DOHH2 (cell line): ENCODE measurements around the gene ENTPD8.

Experiments used
- H3F3A ChIP-seq: fragments of 200-600 bp; sonication (generic), shearing (Covaris generic); 2 replicates; pipeline ENCODE4 v1.6.0; 2016; ENCODE audit warnings: antibody characterized with exemption, mild to moderate bottlenecking; ENCODE audit not compliant: control insufficient read depth, insufficient read depth
- H3K27ac ChIP-seq: fragments of 200-600 bp; sonication (generic); 2 replicates; pipeline ENCODE4 v1.5.1; 2014; ENCODE audit warnings: low read depth, mild to moderate bottlenecking, low read length, moderate library complexity
- H3K27me3 ChIP-seq: fragments of 200-600 bp; sonication (generic); 2 replicates; pipeline ENCODE4 v1.6.1; 2014; ENCODE audit warnings: mild to moderate bottlenecking, low read length, mixed read lengths; ENCODE audit not compliant: control insufficient read depth
- H3K36me3 ChIP-seq: fragments of 200-600 bp; sonication (generic); 2 replicates; pipeline ENCODE4 v1.6.1; 2014; ENCODE audit warnings: mild to moderate bottlenecking, low read length, moderate library complexity, mixed read lengths; ENCODE audit not compliant: control insufficient read depth
- H3K4me1 ChIP-seq: fragments of 200-600 bp; sonication (generic); 2 replicates; pipeline ENCODE4 v1.6.1; 2014; ENCODE audit warnings: mild to moderate bottlenecking, low read length, mixed read lengths; ENCODE audit not compliant: control insufficient read depth
- H3K4me2 ChIP-seq: fragments of 200-600 bp; sonication (generic); 2 replicates; pipeline ENCODE4 v1.6.0; 2014; ENCODE audit warnings: mild to moderate bottlenecking, low read length, moderate library complexity
- H3K4me3 ChIP-seq: fragments of 200-600 bp; sonication (generic); 2 replicates; pipeline ENCODE4 v1.5.1; 2014; ENCODE audit warnings: mild to moderate bottlenecking, low read length, mixed read lengths
- H3K79me2 ChIP-seq: fragments of 200-600 bp; sonication (generic); 2 replicates; pipeline ENCODE4 v1.6.1; 2014; ENCODE audit warnings: mild to moderate bottlenecking, low read length, mixed read lengths; ENCODE audit not compliant: control insufficient read depth
- H3K9me2 ChIP-seq: fragments of 200-600 bp; sonication (generic); replicated peaks from 2 replicates; pipeline ENCODE4 v1.6.1; 2014; ENCODE audit warnings: mild to moderate bottlenecking, low read length, mixed read lengths; ENCODE audit not compliant: control insufficient read depth
- H3K9me3 ChIP-seq: fragments of 200-600 bp; sonication (generic); 2 replicates; pipeline ENCODE4 v1.6.1; 2014; ENCODE audit warnings: antibody characterized with exemption, low read length, mixed read lengths; ENCODE audit not compliant: control insufficient read depth, insufficient read depth
- H4K20me1 ChIP-seq: fragments of 200-600 bp; sonication (generic); 2 replicates; pipeline ENCODE4 v1.6.0; 2014; ENCODE audit warnings: low read depth, mild to moderate bottlenecking, antibody characterized with exemption, low read length, moderate library complexity; ENCODE audit not compliant: control insufficient read depth, insufficient read depth
- CTCF ChIP-seq: fragments of 200-600 bp; sonication (generic); IDR thresholded peaks from one replicate; pipeline ENCODE4 v1.5.1; 2014; ENCODE audit warnings: antibody characterized with exemption, mild to moderate bottlenecking, low read depth, low read length; ENCODE audit not compliant: poor library complexity, severe bottlenecking
- EZH2phosphoT487 ChIP-seq: fragments of 200-600 bp; sonication (generic); IDR thresholded peaks from 2 replicates; pipeline ENCODE4 v1.6.1; 2017; ENCODE audit warnings: borderline replicate concordance, mild to moderate bottlenecking, antibody characterized with exemption, low read length, moderate library complexity, mixed read lengths

The ENTPD8 gene

GRCh38 chr9:137393176-137394150, 47.7 kb downstream of the ENTPD8 start:
- no peaks in the 10 kb centered on the region for H3F3A ChIP-seq
- H3K9me3 ChIP-seq, result no peaks in the 10 kb centered on the region
- H3K4me3 ChIP-seq, result no peak overlapping the region
- H4K20me1 ChIP-seq, result no peaks in the 10 kb centered on the region
- H3K36me3 ChIP-seq, result no peaks in the 10 kb centered on the region
- H3K27ac ChIP-seq, result no peak overlapping the region
- no peak overlapping the region for H3K4me2 ChIP-seq
- H3K27me3 ChIP-seq, result no peaks in the 10 kb centered on the region
- TF ChIP-seq EZH2phosphoT487 (no peak), CTCF (no peak)
- H3K9me2 ChIP-seq, result no peaks in the 10 kb centered on the region
- H3K79me2 ChIP-seq, result no peaks in the 10 kb centered on the region
- H3K4me1 ChIP-seq, result peaks cover 6% of the 10 kb centered on the region; the same call in 1 of the 2 replicates

- TF ChIP-seq CTCF (no peak), EZH2phosphoT487 (no peak)
- no peak overlapping the region for H3K27ac ChIP-seq
- H3K4me3 ChIP-seq, result no peak overlapping the region
- H3K9me2 ChIP-seq, result no peaks in the 10 kb centered on the region
- no peaks in the 10 kb centered on the region for H3K27me3 ChIP-seq
- no peaks in the 10 kb centered on the region for H3K9me3 ChIP-seq
- no peaks in the 10 kb centered on the region for H3K79me2 ChIP-seq
- peaks cover 6% of the 10 kb centered on the region; the same call in 1 of the 2 replicates for H3K4me1 ChIP-seq
- no peaks in the 10 kb centered on the region for H3K36me3 ChIP-seq
- H4K20me1 ChIP-seq, result no peaks in the 10 kb centered on the region
- H3K4me2 ChIP-seq, result no peak overlapping the region
- H3F3A ChIP-seq, result no peaks in the 10 kb centered on the region
Measured at GRCh38 chr9:137392232-137393007, 48.7 kb downstream of the ENTPD8 start.

GRCh38 chr9:137391411-137391754, 49.8 kb downstream of the ENTPD8 start:
- Histone ChIP-seq H3K9me2 (no peaks in the 10 kb centered on the region), H3K27ac (no peak overlapping the region), H3K4me2 (no peak overlapping the region), H3K9me3 (no peaks in the 10 kb centered on the region), H3K4me1 (peaks cover 6% of the 10 kb centered on the region; the same call in 1 of the 2 replicates), H3K27me3 (no peaks in the 10 kb centered on the region), H4K20me1 (no peaks in the 10 kb centered on the region), H3K79me2 (no peaks in the 10 kb centered on the region), H3K4me3 (no peak overlapping the region), H3K36me3 (no peaks in the 10 kb centered on the region), H3F3A (no peaks in the 10 kb centered on the region)
- TF ChIP-seq CTCF (no peak), EZH2phosphoT487 (no peak)
